Measurements from ENCODE around the gene CRLF1. TPM values are rescaled to one million over a fixed set of nuclear protein-coding genes. Genes with fewer than 3 reads are reported as not detected.

The CRLF1 gene
- total and polyA plus RNA-seq, 10 of the 15 experiments (the other 5 are each of a cell fraction or from before 2014, with no cell fraction given): 0.10 to 1.2 (median 0.49) TPM; not detected in 4

GRCh38 chr19:18636969-18637629 is 30.5 kb upstream of the CRLF1 start, which contains the start of gene KLHL26 (continued):
- TF ChIP-seq BACH1 (IDR thresholded peaks at IDR 0.05; ENCODE audit: borderline replicate concordance) (peak; percentile 64; the same call in 1 of the 2 replicates), PBX3 (IDR thresholded peaks at IDR 0.05; ENCODE audit: insufficient replicate concordance, low read depth, low read length) (peak; percentile 38), POU2F2 (IDR thresholded peaks at IDR 0.05; ENCODE audit: borderline replicate concordance, low read depth, low read length) (no peak), TAF1 (IDR thresholded peaks at IDR 0.05; ENCODE audit: borderline replicate concordance, low read depth, low read length) (peak; percentile 88; the same call in 1 of the 2 replicates), IRF3 (IDR thresholded peaks at IDR 0.05) (no peak)

- in situ Hi-C loops (cut with MboI) (no loop called here), intact Hi-C loops (cut with micrococcal nuclease; ENCODE audit: unreplicated experiment) (loop anchor here (1.0 to 2.0 kb wide), 2 partner anchors 114 to 282 kb away; partner anchors contain the start of genes COPE, DDX49 and ELL)
- H3K9ac ChIP-seq (ENCODE audit: control insufficient read depth, insufficient read depth, low read length): no peak overlapping the region; the same call in 1 of the 2 replicates
- FAIRE-seq: peak; percentile 98
- H3K36me3 ChIP-seq (ENCODE audit: control insufficient read depth in 2 of 2, insufficient read depth in 2 of 2, low read length in 1 of 2): no peaks in the 10 kb centered on the region
- POLR2A ChIA-PET: no interaction called here
- H3K9me3 ChIP-seq (replicated peaks; ENCODE audit: control insufficient read depth, insufficient read depth, low read length): no peaks in the 10 kb centered on the region
- SMC1A ChIA-PET (ENCODE audit: uncharacterized antibody, unreplicated experiment): no interaction called here
- H3K27me3 ChIP-seq (replicated peaks in 1 of 2; ENCODE audit: control insufficient read depth in 2 of 2, insufficient read depth in 2 of 2, low read length in 1 of 2): no peaks in the 10 kb centered on the region
- H3K4me3 ChIP-seq: peak overlapping the region; percentile 72
- peak overlapping the region; percentile 92 for H3K4me2 ChIP-seq (ENCODE audit: control insufficient read depth, insufficient read depth)
- RAD21 ChIA-PET (ENCODE audit: unreplicated experiment): no interaction called here
- 1% methylated on average over 25 of the region's 44 CpGs for WGBS (ENCODE audit: insufficient coverage, insufficient replicate concordance, low lambda C conversion rate, missing lambda C conversion rate)
- peaks cover 9% of the 10 kb centered on the region for H3K4me1 ChIP-seq (ENCODE audit: control insufficient read depth, insufficient read depth, low read length)
- H2AFZ ChIP-seq (ENCODE audit: control insufficient read depth, low read depth, low read length): peak overlapping the region; percentile 99
- peaks cover 14% of the 10 kb centered on the region for H3K79me2 ChIP-seq (ENCODE audit: control insufficient read depth, insufficient read depth, low read length)
- CTCF ChIA-PET: no interaction called here
- ATAC-seq: peak; percentile 96
- no TSS peak for BruUV-seq (replicated peaks)
- DNase-seq (ENCODE audit: low read depth, low spot score): peak; percentile 83
- H4K20me1 ChIP-seq (ENCODE audit: control insufficient read depth, insufficient read depth): no peaks in the 10 kb centered on the region
- H3K27ac ChIP-seq (ENCODE audit: control insufficient read depth, insufficient read depth): peak overlapping the region; percentile 31; the same call in 1 of the 2 replicates
- TF ChIP-seq RB1 (IDR thresholded peaks at IDR 0.05; ENCODE audit: borderline replicate concordance): peak; percentile 49; the same call in 1 of the 2 replicates
- TF ChIP-seq SMAD5 (IDR thresholded peaks at IDR 0.05; ENCODE audit: low read depth): no peak
- no peak for TF ChIP-seq KAT2A (conservative IDR thresholded peaks at IDR 0.05; ENCODE audit: control insufficient read depth, low read depth, low read length)
- TF ChIP-seq YY1 (IDR thresholded peaks at IDR 0.05; ENCODE audit: low read depth, low read length): no peak
- TF ChIP-seq DPF2 (IDR thresholded peaks at IDR 0.05): no peak
- no peak for TF ChIP-seq POLR2A (IDR thresholded peaks at IDR 0.05; ENCODE audit: low read depth, low read length)
- no peak for TF ChIP-seq CBFB (IDR thresholded peaks at IDR 0.05; ENCODE audit: low read depth)
- peak; percentile 72; a peak in 3 of 4 replicates for TF ChIP-seq BHLHE40 (IDR thresholded peaks at IDR 0.05; ENCODE audit: borderline replicate concordance in 1 of 2, low read depth in 2 of 2, low read length in 1 of 2)
- no peak for TF ChIP-seq NFIC (IDR thresholded peaks at IDR 0.05; ENCODE audit: low read depth, low read length)
- peak; percentile 19 for TF ChIP-seq E4F1 (IDR thresholded peaks at IDR 0.05; ENCODE audit: borderline replicate concordance, partially characterized antibody)
- no peak for TF ChIP-seq YBX1 (IDR thresholded peaks at IDR 0.05)
- no peak for TF ChIP-seq ZZZ3 (IDR thresholded peaks at IDR 0.05; ENCODE audit: control insufficient read depth, insufficient read length, low read depth)
Measured at GRCh38 chr19:18636183-18636968, 29.8 kb upstream of the CRLF1 start.
